Fibroblast of peridontal ligament (primary cell): Measurements from ENCODE around the gene PECR.
"Not testable (repeated sequence)": the region's sequence is repeated elsewhere in the genome, so short reads cannot be mapped to it uniquely, and the experiment has no call there.

Experiments
- DNase-seq: peaks from one replicate; pipeline ENCODE4 v3.0.0-alpha.2; 2010; ENCODE audit errors: extremely low read depth

PECR gene

GRCh38 chr2:216002101-216002678 is 79.4 kb downstream of the PECR start:
- DNase-seq, result no peak

DNA sequence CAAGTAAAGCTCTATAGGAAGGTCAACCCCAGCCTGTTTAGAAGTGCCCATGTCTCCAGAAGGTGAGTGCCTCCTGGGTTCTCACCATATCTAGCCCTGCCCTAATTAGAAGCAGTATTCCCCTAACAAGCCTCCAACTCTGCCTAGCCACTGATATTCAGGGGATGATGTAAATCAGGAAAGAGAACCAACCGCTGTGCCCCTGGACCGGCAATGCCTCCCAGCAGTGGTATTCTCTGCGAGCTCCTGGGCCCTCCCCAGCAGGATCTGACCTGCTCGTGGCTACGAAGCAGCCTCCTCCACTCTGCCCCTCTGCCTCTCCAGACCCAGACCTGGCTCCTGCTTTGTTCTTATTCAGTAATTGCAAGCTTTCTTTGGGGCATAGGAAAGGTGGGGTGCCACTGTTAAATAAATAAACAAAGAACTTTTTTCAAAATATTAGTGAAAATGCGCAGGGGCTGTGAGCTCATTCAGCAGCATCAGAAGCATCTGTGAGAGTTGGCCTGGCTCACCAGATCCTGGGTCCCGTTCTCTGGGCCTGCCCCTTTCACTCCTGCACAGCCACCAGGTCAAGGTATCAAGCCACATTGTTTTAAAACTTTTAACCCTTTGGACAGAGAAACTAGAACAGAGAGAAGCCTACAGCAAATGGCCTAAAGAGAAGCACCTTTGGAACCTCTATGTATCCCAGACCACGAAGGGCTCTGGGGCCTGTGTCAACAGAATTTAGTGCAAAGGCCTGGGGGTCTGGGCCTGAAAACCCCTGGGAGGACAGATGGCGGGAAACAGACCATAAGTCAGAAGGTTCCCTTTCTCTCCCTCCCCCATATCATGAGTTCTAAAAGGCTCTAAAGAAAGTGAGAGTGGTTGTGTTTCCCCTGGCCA is 80.2 kb downstream of the PECR start:
- DNase-seq, result no peak

GRCh38 chr2:215998636-215999035 is 83.0 kb downstream of the PECR start:
- no peak for DNase-seq

DNA sequence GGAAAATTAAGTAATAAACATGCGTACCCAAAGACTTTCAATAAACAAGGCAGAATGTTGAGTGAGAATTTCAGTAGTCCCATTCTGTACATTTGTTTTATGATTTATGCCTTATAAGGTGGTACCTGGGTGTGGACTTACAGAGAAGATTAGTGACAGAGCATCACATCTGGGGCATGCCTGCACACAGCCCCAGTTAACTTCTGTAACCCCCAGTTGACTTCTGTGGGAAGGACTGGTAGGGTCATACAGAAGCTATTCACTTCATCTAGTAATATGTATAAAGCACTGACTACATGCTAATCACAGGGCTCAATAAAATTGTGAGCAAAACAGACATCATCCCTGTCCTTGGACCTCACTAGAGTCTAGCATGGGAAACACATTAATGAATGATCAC is 84.4 kb downstream of the PECR start:
- DNase-seq, result no peak

DNA sequence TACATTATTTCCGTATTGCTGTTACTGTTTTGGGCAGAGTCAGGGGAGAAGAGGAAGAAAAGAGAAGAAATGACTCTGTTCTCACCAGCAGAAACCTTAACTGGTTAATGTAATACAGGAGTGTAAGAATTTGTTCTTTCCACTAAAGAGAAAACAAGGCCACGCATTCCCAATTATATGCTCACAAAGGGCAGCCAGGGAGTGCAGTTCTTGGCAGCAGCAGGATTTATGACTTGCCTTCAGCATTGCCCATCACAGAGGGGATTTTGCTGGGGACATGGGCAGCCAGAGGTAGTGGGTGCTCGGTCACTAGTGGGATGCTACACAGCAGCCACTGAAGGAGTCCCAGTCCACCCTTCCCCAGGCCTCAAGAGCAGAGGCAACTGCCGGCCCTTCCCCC is 86.7 kb downstream of the PECR start:
- no peak for DNase-seq

DNA sequence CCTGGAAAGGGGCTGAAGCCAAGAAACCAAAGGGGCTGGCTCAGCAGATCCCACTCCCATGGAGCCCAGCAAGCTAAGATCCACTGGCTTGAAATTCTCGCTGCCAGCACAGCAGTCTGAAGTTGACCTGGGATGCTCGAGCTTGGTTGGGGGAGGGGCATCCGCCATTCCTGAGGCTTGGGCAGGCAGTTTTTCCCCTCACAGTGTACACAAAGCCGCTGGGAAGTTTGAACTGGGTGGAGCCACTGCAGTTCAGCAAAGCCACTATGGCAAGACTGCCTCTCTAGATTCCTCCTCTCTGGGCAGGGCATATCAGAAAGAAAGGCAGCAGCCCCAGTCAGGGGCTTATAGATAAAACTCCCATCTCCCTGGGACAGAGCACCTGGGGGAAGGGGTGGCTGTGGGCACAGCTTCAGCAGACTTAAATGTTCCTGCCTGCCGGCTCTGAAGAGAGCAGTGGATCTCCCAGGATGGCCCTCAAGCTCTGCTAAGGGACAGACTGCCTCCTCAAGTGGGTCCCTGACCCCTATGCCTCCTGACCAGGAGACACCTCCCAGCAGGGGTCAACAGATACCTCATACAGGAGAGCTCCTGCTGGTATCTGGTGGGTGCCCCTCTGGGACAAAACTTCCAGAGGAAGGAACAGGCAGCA is 92.9 kb downstream of the PECR start:
- not testable (repeated sequence) for DNase-seq
